ENCODE data around the gene CRTAC1. TPM values are rescaled to one million over a fixed set of nuclear protein-coding genes. Genes with fewer than 3 reads are reported as not detected.
A peak's percentile ranks its signal among the peaks of the same experiment; 100 is the strongest.

CRTAC1 gene
- polyA plus RNA-seq (not detected in 3 replicates), polyA minus RNA-seq (not detected in 3 replicates)
- polyA plus RNA-seq (2011; ENCODE audit: low read depth): not detected
- not detected in 2 replicates for polyA plus RNA-seq (2011; cell fraction: cytosol; rRNA removed)
- not detected in 2 replicates for polyA plus RNA-seq (2011; cell fraction: nucleus; rRNA removed)
- 0.05 and 0.07 TPM in 2 replicates for polyA plus RNA-seq (2012; ENCODE audit: low replicate concordance)
- polyA minus RNA-seq (2011; cell fraction: cytosol; rRNA and poly(A)+ RNA removed): not detected
- not detected in 2 replicates for polyA minus RNA-seq (2011; cell fraction: nucleus; rRNA and poly(A)+ RNA removed)

DNA sequence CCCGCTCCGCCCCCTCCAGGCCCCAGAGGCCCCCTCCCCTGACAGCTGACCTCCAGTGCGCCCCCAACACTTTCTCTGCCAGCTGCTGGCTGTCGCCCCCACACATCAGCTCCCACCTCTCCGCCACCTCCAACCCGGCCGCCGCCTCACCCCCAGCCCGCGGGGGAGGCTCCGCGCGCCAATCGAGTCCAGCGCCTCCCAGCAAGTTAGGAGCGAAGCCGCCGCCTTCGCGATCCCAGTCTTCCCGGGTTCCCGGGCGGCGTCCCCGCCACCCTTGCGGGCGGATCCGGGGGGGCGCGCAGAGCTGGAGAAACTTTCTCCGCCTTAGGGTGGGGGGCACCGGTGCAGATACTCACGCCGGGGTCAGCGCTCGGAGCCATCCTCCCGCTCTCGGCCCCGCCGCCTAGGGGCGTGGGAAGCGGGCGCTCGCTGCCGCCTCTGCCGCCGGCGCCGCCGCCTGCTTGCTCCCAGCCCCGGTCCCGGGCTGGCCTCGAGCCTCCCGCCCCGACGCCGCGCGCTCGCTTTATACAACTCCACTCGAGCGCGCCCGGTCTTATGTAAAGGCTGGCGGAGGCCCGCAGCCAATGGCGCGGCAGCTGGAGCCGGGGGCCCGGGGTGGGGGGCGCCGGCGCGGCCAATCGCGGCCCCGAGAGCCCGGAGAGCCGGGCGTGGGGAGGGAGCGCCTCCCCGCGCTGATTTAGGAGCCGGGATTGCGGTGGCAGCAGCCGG lies at the start of gene CRTAC1:
TSS of gene CRTAC1 (minus strand) at position 529 of the 729 bp plus-strand sequence. CDS start at position 380, 149 bp downstream.
- Histone ChIP-seq H3K4me3 (ENCODE audit: control insufficient read depth in 2 of 3, extremely low read depth in 1 of 3, insufficient read depth in 2 of 3, low read depth in 1 of 3, low read length in 3 of 3) (peak within 1 kb of the TSS in 2 of 3 experiments; percentile 7 to 30), H3K27ac (ENCODE audit: control insufficient read depth, insufficient read depth, low read length) (no peak within 1 kb of the TSS), H3K27me3 (ENCODE audit: control insufficient read depth, extremely low read depth, insufficient read depth, low read length) (peaks cover 60% of the 10 kb centered on the region), H2AFZ (ENCODE audit: control insufficient read depth, low read length) (no peak within 1 kb of the TSS), H3K4me2 (ENCODE audit: control insufficient read depth, extremely low read depth, insufficient read depth, low read depth, low read length) (peak within 1 kb of the TSS; percentile 54), H3K9ac (ENCODE audit: control insufficient read depth, extremely low read depth, insufficient read depth, low read length) (no peak within 1 kb of the TSS), H3K9me1 (ENCODE audit: control insufficient read depth, extremely low read depth, insufficient read depth, low read length) (no peaks in the 10 kb centered on the region), H3K36me3 (ENCODE audit: control insufficient read depth in 2 of 2, extremely low read depth in 1 of 2, insufficient read depth in 2 of 2, low read length in 2 of 2) (no peaks in the 10 kb centered on the region), H3K79me2 (ENCODE audit: control insufficient read depth, insufficient read depth, low read length) (no peaks in the 10 kb centered on the region), H3K4me1 (ENCODE audit: control insufficient read depth, extremely low read depth, insufficient read depth, low read length) (peaks cover 2% of the 10 kb centered on the region), H3K9me3 (ENCODE audit: control insufficient read depth, low read depth, low read length) (no peaks in the 10 kb centered on the region), H4K20me1 (ENCODE audit: control insufficient read depth, extremely low read depth, insufficient read depth, low read length) (peaks cover 3% of the 10 kb centered on the region)
- dilution Hi-C loops (cut with MboI; ENCODE audit: extremely low pct_ligation_motif_present, low sequenced_read_pairs): no loop called here
- peak; percentile 88 for TF ChIP-seq EZH2 (IDR thresholded peaks at IDR 0.05; ENCODE audit: low read length)
- no peak for TF ChIP-seq CTCF (optimal IDR thresholded peaks at IDR 0.05 in 1 of 3, IDR thresholded peaks at IDR 0.05 in 1 of 3, conservative IDR thresholded peaks at IDR 0.05 in 1 of 3; ENCODE audit: extremely low read depth in 1 of 3, insufficient read depth in 2 of 3, low read length in 3 of 3)
- FAIRE-seq: no peak
- DNase-seq (ENCODE audit: low read depth, low spot score): no peak

DNA sequence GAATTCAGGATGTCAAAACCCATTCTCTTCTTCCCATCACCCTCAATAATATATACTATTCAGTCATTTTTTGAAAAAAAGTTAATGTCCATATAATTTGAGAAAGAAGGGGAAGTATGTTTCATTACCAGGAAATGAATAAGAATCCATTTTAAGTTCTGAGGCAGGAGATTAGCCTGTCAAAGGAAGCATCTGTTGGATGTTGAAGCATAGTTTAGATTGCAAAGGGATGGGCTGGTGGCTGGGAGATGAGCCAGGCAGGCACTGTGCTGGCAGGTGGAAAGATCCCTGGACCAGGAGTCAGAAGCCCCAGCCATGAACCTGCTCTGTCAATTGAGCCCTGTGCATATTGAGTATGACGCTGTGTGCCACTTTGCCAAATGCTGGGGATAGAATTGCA lies 48.4 kb upstream of the CRTAC1 start:
- no peaks in the 10 kb centered on the region for H3K4me1 ChIP-seq (ENCODE audit: control insufficient read depth, extremely low read depth, insufficient read depth, low read length)
- FAIRE-seq (no peak), DNase-seq (ENCODE audit: low read depth, low spot score) (no peak)
- H2AFZ ChIP-seq (ENCODE audit: control insufficient read depth, low read length): no peak overlapping the region
- H4K20me1 ChIP-seq (ENCODE audit: control insufficient read depth, extremely low read depth, insufficient read depth, low read length): no peaks in the 10 kb centered on the region
- H3K9me3 ChIP-seq (ENCODE audit: control insufficient read depth, low read depth, low read length): no peaks in the 10 kb centered on the region
- H3K9ac ChIP-seq (ENCODE audit: control insufficient read depth, extremely low read depth, insufficient read depth, low read length): no peak overlapping the region
- no peak overlapping the region for H3K4me3 ChIP-seq (ENCODE audit: control insufficient read depth in 2 of 3, extremely low read depth in 1 of 3, insufficient read depth in 2 of 3, low read depth in 1 of 3, low read length in 3 of 3)
- no peak for TF ChIP-seq EZH2 (IDR thresholded peaks at IDR 0.05; ENCODE audit: low read length)
- no peak for TF ChIP-seq CTCF (optimal IDR thresholded peaks at IDR 0.05 in 1 of 3, IDR thresholded peaks at IDR 0.05 in 1 of 3, conservative IDR thresholded peaks at IDR 0.05 in 1 of 3; ENCODE audit: extremely low read depth in 1 of 3, insufficient read depth in 2 of 3, low read length in 3 of 3)
- no peaks in the 10 kb centered on the region for H3K9me1 ChIP-seq (ENCODE audit: control insufficient read depth, extremely low read depth, insufficient read depth, low read length)
- H3K27ac ChIP-seq (ENCODE audit: control insufficient read depth, insufficient read depth, low read length): no peak overlapping the region
- H3K4me2 ChIP-seq (ENCODE audit: control insufficient read depth, extremely low read depth, insufficient read depth, low read depth, low read length): no peak overlapping the region
- H3K27me3 ChIP-seq (ENCODE audit: control insufficient read depth, extremely low read depth, insufficient read depth, low read length): no peaks in the 10 kb centered on the region
- H3K79me2 ChIP-seq (ENCODE audit: control insufficient read depth, insufficient read depth, low read length): no peaks in the 10 kb centered on the region
- dilution Hi-C loops (cut with MboI; ENCODE audit: extremely low pct_ligation_motif_present, low sequenced_read_pairs): no loop called here
- H3K36me3 ChIP-seq (ENCODE audit: control insufficient read depth in 2 of 2, extremely low read depth in 1 of 2, insufficient read depth in 2 of 2, low read length in 2 of 2): no peaks in the 10 kb centered on the region

All from keratinocyte (primary cell).